Embryonic facial prominence (tissue), 1 donor: ENCODE data around the gene CHM.
"Not testable (repeated sequence)": the region's sequence is repeated elsewhere in the genome, so short reads cannot be mapped to it uniquely, and the experiment has no call there.

Experiments used
- DNase-seq: peaks from one replicate; pipeline ENCODE4 v3.0.0-alpha.2; 2016; ENCODE audit errors: extremely low spot score

CHM gene, protein sequence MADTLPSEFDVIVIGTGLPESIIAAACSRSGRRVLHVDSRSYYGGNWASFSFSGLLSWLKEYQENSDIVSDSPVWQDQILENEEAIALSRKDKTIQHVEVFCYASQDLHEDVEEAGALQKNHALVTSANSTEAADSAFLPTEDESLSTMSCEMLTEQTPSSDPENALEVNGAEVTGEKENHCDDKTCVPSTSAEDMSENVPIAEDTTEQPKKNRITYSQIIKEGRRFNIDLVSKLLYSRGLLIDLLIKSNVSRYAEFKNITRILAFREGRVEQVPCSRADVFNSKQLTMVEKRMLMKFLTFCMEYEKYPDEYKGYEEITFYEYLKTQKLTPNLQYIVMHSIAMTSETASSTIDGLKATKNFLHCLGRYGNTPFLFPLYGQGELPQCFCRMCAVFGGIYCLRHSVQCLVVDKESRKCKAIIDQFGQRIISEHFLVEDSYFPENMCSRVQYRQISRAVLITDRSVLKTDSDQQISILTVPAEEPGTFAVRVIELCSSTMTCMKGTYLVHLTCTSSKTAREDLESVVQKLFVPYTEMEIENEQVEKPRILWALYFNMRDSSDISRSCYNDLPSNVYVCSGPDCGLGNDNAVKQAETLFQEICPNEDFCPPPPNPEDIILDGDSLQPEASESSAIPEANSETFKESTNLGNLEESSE

DNA sequence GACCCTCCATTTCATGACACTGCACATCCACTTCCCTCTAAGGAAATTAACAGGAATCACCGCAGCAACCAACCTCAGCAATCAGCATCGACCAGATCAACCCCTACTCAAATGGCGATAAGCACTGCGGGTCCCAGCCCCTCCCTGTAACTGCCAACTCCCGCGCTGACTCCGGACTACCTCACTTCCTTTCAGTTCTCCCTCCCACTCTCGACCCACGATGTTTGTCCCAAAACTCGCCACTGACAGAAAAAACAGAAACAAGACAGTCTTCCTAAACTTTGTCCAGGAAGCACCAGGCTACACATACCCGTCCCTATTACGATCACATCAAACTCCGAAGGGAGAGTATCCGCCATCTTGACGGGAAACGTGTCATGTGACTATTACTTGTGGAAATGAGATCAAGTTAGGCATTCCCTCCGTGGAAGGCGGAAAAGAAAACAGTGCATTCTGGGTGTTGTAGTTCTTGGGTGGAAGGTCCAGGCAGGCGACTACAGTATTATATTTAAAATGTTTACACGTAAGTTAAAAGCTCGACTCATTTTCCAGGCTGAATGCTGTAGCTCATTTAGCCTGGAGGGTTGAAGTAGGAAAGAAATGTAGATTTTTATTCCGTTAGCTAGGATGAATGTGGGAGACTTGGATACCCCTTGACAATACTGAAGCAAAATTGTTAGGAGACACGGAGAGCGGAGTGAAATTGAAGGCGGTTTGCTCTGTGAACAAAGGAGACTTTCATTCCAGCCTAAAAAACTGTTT lies at the start of gene CHM:
Gene CHM (minus strand): TSS at position 385 of the 762 bp plus-strand sequence. CDS start 26 bp downstream, at position 359.
- DNase-seq = peak; percentile 82

DNA sequence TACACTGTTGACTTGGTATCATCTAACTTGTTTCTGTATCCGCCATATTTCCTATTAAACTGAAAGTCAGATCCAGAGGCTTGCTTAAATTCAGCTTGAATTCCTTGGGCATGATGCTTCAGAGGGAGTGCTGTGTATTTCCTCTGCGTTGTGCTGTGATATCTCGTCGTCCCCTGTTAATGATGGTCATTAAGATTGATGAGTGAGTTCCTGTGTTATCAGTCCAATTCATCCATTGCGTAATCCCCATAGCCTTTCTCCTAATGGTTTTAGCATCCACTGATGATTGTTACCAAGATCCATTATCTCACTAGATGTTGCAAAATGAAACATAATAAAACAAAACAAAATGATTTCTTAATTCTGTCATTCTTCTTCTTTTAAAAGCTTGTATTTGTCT lies 31.3 kb upstream of the CHM start:
- DNase-seq = no peak

DNA sequence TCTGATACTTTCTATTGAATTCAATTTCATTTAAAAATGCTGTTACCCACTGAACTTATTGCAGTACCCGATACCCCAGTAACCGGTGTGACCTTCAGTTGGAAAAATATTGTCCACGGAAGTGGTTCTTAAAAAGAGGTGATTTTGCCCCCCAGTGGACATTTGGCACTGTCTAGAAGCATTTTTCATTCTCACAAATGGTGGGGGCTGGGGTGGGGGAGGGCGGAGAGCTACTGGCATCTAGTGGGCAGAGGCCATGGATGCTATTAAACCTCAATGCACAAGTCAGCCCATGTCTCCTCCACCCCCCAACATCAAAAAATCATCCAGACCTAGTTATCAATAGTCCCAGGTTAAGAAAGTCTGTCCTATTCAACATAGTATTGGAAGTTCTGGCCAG lies 19.6 kb upstream of the CHM start:
- DNase-seq = no peak

DNA sequence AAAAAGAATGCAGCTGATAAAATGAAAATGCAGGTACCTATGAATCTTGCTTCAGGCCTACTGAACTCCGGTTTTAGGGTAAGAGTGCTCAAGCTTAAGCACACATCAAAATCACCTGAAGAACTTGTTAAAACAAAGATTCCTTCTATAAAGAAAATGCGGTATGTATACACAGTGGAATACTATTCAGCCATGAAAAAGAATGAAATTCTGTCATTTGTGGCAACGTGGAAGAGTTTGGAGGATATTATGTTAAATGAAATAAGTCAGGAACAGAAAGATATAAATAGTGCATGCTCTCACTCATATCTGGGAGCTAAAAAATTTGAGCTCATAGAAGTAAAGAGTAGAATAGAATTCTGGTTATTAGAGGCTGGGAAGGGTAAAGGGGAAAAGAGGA lies 14.0 kb upstream of the CHM start:
- DNase-seq = no peak

DNA sequence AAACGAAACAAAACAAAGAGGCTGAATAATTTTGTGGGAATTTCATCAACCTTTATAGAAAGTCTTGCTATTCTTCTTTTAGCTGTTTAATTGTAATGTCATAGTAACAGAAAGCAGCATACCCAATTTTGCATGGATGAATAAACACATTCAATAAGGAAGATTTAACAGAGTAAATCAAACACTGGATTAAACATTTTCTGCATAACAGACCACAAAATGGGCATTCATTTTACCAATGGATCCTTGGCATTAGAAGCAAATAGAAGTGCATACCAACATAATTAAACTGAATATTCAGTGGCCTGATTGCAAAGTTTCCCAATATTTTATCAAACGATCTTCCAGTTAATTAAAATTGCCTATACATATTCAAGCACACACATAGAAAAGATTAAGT lies 4.4 kb upstream of the CHM start:
- DNase-seq = no peak

DNA sequence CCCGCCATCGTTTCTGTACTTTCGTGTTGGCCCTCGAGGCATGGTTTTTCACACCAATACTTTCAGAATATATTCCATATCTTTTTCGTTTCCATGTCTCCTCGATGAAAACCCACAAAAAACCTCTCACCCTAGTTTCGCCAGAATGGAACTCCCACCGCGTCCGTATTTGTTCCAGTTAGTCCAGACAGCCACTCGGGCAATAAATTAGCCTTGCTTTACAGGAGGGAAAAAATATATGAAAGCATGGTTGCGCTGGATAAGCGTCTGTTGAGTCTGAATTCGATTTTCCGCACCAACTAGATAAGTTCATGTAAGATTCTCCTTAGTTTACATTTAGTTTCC lies 550 bp upstream of the CHM start:
- no peak for DNase-seq

DNA sequence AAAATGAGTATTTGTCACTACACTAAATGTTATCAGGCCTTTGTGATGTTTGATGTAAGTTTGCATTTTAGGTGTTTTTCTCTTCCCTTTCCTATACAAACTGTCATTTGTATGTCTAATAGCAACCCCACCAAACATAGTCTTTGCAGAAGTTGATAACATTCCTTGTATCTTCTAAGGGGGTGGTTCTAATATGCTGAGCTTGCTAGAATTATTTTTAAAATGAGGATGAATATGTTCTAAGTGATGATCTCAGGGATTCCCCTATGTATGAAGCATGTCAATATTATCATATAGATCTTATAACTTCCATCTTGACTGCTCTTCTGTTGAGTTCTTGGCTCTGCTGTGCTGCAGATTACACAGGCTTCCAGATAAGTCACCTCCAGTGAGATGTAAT lies 3.1 kb downstream of the CHM start:
- DNase-seq = no peak

DNA sequence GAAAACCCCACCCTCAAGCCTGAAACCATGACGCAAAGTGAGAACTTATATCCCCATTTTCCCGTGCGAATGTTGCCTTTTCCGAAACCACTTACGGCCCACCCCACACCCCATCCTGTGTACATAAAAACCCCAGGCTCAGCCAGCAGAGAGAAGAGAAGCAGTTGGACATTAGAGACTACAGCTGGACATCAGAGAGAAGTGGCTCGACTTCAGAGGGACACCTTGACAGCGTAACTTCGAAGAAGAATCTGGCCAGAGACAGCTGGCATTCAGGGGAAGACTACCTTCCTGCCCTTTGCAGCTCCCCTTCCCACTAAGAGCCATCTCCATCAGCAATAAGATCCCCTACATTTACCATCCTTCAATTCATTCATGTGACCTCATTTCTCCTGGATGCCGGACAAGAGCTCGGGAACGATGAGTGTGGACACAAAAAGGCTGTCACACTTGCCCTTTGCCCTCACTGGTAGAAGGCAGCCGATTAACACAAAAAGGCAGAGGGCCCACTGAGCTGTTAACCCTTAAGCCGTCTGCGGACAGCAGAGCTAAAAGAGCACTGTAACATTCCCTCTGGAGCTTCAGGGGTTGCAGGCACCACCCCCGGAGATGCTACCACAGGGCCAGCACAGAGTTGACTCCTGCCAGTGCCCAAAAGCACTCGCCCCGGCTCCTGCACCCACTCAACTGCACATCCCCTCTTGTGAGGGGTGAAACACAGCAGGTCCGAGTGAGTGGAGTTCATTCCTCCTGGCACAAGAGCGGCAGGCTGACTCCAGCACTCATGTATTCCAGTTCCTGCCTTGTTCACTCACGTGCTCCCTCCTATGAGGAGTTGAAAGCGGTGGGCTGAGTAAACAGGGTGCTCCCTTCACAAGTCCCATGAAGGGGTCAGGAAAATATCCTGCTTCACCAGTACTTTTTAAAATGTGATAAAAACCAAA lies 7.5 kb downstream of the CHM start:
- no peak for DNase-seq

DNA sequence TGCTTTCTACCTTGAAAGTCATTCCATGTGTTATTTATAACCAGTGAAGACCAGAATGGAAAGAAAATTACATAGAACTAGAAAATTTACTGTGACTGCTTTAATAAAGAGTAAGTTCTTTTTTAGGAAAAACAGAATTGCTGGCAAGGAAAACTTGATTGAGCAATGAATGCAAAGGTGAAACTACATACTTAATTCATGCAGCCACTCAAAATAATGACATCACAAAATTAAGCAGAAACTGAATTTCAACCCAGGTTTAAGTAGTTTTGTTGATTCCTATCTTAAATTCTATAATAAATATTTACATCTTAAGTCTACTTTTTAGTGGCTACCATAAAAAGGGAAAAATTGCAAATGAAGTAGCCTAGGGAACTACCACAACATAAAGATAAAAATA lies 14.0 kb downstream of the CHM start:
- DNase-seq = no peak

DNA sequence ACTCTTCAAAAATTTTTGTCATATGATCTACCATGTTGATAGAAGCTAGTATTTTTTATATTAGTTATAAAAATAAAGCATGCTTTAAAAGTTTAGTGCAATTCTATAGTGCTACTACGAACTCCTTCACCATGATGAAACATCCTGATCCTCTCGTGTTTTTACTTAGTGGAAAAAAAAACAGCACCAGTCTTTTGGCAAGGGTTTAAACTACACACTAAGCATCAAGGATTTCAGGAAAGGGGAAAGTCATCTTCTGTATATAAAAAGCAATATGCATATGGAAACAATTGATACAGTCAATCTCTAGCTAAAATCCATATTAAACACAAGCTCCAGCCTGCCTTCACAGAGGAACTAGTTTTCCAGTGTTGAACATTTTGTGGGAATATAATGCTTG lies 18.7 kb downstream of the CHM start:
- DNase-seq = no peak

DNA sequence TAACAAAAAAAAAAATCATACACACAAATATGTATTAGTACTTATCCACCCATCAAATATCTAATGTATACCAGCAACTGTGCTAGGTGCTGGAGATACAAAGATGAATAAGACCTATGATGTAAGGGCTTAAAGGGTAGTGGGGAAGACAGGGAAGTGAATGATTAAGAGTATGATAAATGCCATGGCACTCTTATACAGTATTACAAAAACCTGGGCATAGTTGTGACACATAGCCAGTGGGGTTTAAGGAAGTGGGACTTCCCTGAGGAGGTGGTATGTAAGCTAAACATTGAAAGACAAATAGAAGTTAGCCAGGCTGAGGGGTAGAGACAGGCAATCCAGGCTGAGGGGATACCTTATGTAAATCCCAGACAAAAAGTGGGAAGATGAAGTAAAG lies 23.5 kb downstream of the CHM start:
- DNase-seq = no peak

DNA sequence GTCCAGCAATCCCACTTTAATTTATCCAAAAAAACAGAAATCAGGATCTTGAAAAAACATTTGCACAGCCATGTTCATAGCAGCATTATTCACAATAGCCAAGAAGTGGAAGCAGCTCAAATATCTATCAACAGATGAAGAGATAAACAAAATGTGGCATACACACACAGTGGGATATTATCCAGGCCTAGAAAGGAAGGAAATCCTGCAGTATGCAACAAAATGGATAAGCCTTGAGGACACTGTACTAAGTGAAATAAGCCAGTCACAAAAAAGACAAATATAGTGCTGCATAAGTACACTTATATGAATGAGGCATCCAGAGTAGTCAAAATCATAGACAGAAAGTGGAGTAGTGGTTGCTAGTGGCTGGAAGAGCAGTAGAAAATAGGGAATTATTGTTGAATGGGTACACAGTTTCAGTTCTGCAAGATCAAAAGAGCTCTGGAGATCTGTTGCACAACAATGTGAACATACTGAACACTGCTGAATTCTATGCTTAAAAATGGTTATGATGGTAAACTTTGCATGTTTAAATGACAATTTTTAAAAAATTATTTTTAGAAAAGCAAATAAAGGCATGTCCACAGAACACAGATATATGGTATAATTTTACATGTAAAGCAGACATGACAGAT lies 25.6 kb downstream of the CHM start:
- DNase-seq = no peak

DNA sequence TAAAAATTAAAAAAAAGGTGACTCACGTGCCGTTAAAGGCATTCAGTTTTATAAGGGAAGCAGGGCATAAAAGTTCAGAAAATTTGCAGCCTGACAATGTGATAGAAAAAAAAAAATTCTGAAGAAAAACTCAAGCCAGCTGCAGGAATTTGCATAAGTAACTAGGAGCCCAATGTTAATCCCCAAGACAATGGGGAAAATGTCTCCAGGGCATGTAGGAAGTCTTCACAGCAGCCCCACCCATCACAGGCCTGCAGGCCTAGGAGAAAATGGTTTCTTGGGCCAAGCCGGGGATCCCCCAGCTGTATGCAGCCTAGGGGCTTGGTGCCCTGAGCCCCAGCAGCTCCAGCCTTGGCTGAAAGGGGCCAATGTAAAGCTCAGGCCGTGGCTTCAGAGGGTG lies 31.2 kb downstream of the CHM start:
- DNase-seq = no peak

DNA sequence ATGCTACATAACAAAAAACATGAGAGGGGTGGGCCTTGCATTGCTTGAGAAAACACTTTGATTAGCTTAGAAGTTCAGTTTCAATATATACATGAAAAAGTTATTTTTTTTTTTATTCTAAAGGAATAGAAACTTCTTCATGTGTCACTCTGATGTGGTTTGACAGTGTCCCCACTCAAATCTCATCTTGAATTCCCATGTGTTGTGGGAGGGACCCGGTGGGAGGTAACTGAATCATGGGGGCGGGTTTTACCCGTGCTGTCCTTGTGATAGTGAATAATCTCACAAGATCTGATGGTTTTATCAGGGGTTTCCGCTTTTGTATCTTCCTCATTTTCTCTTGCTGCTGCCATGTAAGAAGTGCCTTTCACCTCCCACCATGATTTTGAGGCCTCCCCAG lies 32.4 kb downstream of the CHM start:
- not testable (repeated sequence) for DNase-seq

DNA sequence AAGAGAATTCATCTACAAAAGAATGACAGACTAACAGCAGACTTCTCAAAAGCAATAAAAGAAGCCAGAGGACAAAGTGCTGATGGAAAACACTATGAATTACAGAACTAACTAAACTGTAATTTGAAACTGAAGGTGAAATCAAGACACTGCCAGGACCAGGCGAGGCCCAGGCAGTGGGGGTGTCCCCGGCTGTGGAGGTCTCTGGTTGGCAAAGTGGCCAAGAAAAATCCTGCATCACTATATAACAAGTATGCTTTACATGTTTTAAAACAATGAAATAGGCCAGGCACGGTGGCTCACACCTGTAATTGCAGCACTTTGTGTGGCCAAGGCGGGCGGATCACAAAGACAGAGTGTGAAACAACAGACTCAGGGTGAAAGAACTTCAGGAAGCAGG lies 32.9 kb downstream of the CHM start:
- DNase-seq = no peak

DNA sequence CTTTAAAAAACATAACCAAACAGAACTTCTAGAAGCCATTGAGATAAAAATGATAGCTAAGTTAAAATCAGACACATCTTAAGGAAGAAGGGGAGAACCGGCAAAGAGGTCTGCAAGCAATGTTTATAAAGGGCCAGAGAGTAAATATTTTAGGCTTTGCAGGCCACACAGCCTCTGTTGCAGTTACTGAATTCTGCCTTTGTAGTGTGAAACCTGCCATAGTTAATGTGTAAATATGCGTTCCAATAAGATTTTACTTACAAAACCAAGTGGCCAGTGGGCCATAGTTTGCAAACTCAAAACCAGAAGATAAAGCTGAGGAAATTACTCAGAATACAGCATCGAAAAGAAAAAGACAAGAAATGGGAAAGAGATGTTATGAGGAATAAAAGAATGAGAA lies 33.6 kb downstream of the CHM start:
- DNase-seq = no peak

DNA sequence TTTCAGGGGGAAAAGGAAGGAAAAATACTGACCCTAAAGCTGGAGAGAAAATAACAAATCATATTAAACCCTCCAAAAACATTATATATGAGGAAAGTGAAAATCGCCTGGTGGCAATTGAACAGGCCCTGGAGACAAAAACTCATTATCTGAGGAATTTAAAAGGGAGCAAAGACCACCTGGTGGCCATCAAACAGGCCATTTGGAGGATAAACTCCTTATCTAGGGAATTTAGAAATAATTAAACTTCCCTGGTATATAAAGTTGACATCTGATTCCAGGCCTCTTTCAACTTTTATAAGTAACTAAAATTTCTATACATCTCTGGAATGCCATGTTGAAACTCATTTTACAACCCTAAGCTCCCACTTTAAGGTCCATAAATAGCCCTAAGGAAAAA lies 35.2 kb downstream of the CHM start:
- no peak for DNase-seq

DNA sequence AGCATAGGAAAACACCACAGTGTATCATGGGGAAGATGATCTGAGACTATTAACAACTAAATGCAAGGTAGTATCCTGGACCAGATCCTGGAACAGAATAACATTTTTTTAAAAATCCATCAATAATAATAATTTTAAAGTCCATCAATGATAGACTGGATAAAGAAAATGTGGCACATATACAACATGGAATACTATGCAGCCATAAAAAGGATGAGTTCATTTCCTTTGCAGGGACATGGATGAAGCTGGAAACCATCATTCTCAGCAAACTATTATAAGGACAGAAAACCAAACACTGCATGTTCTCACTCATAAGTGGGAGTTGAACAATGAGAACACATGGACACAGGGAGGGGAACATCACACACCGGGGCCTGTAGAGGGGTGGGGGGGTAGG lies 37.6 kb downstream of the CHM start:
- not testable (repeated sequence) for DNase-seq

DNA sequence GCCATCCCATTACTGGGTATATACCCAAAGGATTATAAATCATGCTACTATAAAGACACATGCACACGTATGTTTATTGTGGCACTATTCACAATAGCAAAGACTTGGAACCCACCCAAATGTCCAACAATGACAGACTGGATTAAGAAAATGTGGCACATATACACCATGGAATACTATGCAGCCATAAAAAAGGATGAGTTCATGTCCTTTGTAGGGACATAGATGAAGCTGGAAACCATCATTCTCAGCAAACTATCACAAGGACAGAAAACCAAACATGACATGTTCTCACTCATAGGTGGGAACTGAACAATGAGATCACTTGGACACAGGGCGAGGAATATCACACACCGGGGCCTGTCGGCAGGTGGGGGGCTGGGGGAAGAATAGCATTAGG lies 39.5 kb downstream of the CHM start:
- DNase-seq = not testable (repeated sequence)

DNA sequence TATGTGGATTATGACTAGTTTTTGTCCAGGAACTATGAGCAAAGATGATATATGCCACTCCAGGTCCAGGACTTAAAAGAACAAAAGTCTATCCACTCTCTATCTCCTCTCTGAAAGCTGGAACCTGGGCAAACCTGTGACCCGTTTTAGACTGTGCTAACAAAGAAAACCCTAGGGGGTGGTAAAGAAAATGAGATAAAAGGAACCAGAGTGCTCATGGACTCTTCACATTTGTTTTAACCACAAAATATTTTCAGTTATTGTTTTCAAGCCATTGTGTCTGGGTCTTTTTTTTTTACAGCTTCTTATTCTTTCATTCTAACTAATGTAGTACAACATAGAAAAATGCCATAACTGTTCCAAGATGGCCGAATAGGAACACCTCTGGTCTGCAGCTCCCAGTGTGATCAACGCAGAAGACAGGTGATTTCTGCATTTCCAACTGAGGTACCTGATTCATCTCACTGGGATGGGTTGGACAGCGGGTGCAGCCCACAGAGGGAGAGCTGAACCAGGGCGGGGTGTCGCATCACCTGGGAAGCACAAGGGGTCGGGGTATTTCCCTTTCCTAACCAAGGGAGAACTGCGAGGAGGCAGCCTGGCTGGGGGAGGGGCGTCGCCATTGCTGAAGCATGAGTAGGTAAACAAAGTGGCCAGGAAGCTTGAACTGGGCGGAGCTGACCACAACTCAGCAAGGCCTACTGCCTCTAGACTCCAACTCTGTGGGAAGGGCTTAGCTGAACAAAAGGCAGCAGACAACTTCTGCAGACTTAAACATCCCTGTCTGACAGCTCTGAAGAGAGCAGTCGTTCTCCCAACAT lies 45.1 kb downstream of the CHM start:
- no peak for DNase-seq
